HUES64 (cell line): ENCODE measurements around the gene BACH2.
"Not testable (repeated sequence)": the region's sequence is repeated elsewhere in the genome, so short reads cannot be mapped to it uniquely, and the experiment has no call there.

Source experiments
- H3K27ac ChIP-seq: 2 replicates; pipeline ENCODE4 v1.7.0; 2013; ENCODE audit warnings: low read depth, low read length, inconsistent platforms
- H3K27me3 ChIP-seq: 2 replicates; pipeline ENCODE4 v1.6.1; 2013; ENCODE audit warnings: mild to moderate bottlenecking, low read length; ENCODE audit not compliant: insufficient read depth
- H3K36me3 ChIP-seq: 2 replicates; pipeline ENCODE4 v1.6.1; 2013; ENCODE audit warnings: mild to moderate bottlenecking, low read length; ENCODE audit not compliant: insufficient read depth
- H3K4me1 ChIP-seq: 2 replicates; pipeline ENCODE4 v1.6.1; 2013; ENCODE audit warnings: mild to moderate bottlenecking, low read length, moderate library complexity; ENCODE audit not compliant: insufficient read depth
- H3K4me3 ChIP-seq: 2 replicates; pipeline ENCODE4 v1.5.1; 2013; ENCODE audit warnings: mild to moderate bottlenecking, low read length, moderate library complexity
- H3K9ac ChIP-seq: 2 replicates; pipeline ENCODE4 v1.6.1; 2013; ENCODE audit warnings: mild to moderate bottlenecking, low read depth, low read length
- H3K9me3 ChIP-seq: 2 replicates; pipeline ENCODE4 v1.6.1; 2013; ENCODE audit warnings: low read depth, low read length; ENCODE audit not compliant: insufficient read depth
- WGBS: fragments of 150-250, 120-280 bp; methylation state at CpG from one replicate; pipeline ENCODE4 v1.1.7; 2013; ENCODE audit warnings: missing lambda C conversion rate; 5-methylcytosine and 5-hydroxymethylcytosine counted together

BACH2 gene

DNA sequence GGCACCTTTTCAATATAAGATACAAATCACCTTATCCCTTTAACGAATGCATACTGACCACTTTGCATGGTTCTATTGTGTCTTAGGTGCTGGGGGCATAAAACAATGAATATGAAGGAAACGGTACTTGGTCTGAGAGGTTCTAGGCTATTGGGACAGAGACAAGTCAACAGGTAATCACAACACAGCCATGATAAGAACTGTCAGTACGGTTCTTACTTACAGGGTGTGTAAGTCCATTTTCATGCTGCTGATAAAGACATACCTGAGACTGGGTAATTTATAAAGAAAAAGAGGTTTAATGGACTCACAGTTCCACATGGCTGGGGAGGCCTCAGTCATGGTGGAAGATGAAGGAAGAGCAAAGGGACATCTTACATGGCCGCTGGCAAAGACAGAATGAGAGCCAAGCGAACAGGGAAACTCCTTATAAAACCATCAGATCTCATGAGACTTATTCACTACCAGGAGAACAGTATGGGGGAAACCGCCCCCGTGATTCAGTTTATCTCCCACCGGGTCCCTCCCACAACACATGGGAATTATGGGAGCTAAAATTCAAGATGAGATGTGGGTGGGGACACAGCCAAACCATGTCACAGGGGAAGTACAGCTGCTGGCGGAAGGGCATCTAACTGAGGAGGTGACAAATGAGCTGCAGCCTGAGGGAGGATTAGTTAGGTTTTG lies 325.2 kb downstream of the BACH2 start:
- not testable (repeated sequence) for H3K27ac ChIP-seq

DNA sequence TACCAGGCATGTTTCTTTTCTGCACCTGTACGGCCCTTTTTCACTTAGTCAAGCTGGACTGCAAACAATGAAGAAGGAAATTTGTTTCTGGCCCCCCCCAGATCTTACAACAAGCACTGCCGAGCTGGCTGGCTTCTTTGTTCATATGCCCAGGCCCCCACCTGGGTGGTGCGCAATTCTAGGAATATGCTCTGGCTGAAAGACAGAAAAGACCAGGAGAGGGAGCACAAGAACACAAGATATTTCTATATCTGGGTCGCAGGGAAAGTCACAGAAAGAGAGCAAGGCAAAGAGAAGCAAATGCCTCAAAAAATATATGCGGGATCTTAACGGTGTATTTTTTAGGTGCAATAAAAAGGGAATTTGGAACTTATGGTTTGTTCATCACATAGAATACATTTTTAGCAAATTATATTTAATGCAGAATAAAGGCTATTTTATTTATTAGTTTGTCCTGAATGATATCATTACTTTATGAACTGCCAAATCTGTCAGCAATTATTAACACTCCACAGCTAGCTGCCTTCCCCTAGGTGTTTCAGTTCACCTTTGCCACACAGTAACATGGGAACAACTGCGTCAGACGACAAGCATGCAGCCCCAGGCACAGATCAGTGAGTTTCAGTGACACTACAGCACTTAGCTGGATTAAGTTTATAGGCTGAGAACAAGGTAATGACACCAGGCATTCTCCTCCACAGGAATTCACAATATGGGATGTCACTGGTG lies 325.9 kb downstream of the BACH2 start:
- no peak overlapping the region for H3K4me3 ChIP-seq
- H3K27ac ChIP-seq = no peak overlapping the region
- H3K27me3 ChIP-seq = no peaks in the 10 kb centered on the region
- H3K9me3 ChIP-seq = no peaks in the 10 kb centered on the region
- 0 out of 2 replicates have a peak, but pooled peaks cover under 1% of the 10 kb centered on the region for H3K4me1 ChIP-seq
- H3K9ac ChIP-seq = no peak overlapping the region
- 81% methylated on average over 8 of the region's 8 CpGs for WGBS
- H3K36me3 ChIP-seq = no peaks in the 10 kb centered on the region

More for the DNA sequence above, 325.2 kb downstream of the BACH2 start:
- not testable (repeated sequence) for H3K4me1 ChIP-seq, H3K9ac ChIP-seq, H3K9me3 ChIP-seq, H3K4me3 ChIP-seq, H3K36me3 ChIP-seq, H3K27me3 ChIP-seq
- WGBS = 91% methylated on average over 6 of the region's 9 CpGs

GRCh38 chr6:89970072-89970471 lies 326.6 kb downstream of the BACH2 start:
- H3K9ac ChIP-seq = no peak overlapping the region
- H3K4me3 ChIP-seq = no peak overlapping the region
- no peak overlapping the region for H3K27ac ChIP-seq
- no peaks in the 10 kb centered on the region for H3K4me1 ChIP-seq
- no peaks in the 10 kb centered on the region for H3K36me3 ChIP-seq
- no peaks in the 10 kb centered on the region for H3K27me3 ChIP-seq
- WGBS = 93% methylated on average over 7 of the region's 7 CpGs
- H3K9me3 ChIP-seq = no peaks in the 10 kb centered on the region

DNA sequence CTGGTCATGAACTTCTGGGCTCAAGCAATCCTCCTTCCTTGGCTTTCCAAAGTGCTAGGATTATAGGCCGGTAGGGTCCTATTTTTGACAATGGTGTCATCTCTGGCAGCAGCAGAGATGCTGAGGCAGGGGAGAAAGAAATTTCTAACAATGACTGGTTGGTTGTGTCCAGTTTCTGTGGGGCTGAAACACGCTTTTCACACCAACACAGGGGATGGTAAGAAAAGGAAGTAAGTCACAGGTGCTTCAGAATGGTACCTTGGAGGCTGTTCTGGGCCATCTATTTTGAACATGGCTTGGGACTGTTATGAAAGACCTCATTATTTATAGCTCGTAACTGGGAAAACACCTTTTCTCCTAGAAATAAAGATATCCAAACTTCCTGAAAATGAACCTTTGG lies 329.7 kb downstream of the BACH2 start:
- WGBS = 96% methylated on average over 3 of the region's 3 CpGs
- H3K27ac ChIP-seq = no peak overlapping the region
- H3K9me3 ChIP-seq = no peaks in the 10 kb centered on the region
- no peaks in the 10 kb centered on the region for H3K27me3 ChIP-seq
- no peak overlapping the region for H3K9ac ChIP-seq
- no peak overlapping the region for H3K4me3 ChIP-seq
- H3K36me3 ChIP-seq = no peaks in the 10 kb centered on the region
- no peaks in the 10 kb centered on the region for H3K4me1 ChIP-seq

GRCh38 chr6:89966228-89966544 lies 330.5 kb downstream of the BACH2 start:
- Histone ChIP-seq H3K27ac (no peak overlapping the region), H3K9me3 (no peaks in the 10 kb centered on the region), H3K27me3 (no peaks in the 10 kb centered on the region), H3K9ac (no peak overlapping the region), H3K4me1 (no peaks in the 10 kb centered on the region), H3K36me3 (no peaks in the 10 kb centered on the region), H3K4me3 (no peak overlapping the region)
- 91% methylated on average over 1 of the region's 1 CpG for WGBS

GRCh38 chr6:89965441-89966227 lies 331.0 kb downstream of the BACH2 start:
- H3K27me3 ChIP-seq = no peaks in the 10 kb centered on the region
- H3K9me3 ChIP-seq = no peaks in the 10 kb centered on the region
- H3K9ac ChIP-seq = no peak overlapping the region
- no peaks in the 10 kb centered on the region for H3K36me3 ChIP-seq
- 84% methylated on average over 2 of the region's 2 CpGs for WGBS
- no peaks in the 10 kb centered on the region for H3K4me1 ChIP-seq
- H3K27ac ChIP-seq = no peak overlapping the region
- no peak overlapping the region for H3K4me3 ChIP-seq

GRCh38 chr6:89963391-89963790 lies 333.3 kb downstream of the BACH2 start:
- H3K27ac ChIP-seq = no peak overlapping the region
- no peaks in the 10 kb centered on the region for H3K36me3 ChIP-seq
- H3K27me3 ChIP-seq = no peaks in the 10 kb centered on the region
- H3K9me3 ChIP-seq = no peaks in the 10 kb centered on the region
- 95% methylated on average over 3 of the region's 3 CpGs for WGBS
- H3K4me3 ChIP-seq = no peak overlapping the region
- H3K4me1 ChIP-seq = no peaks in the 10 kb centered on the region
- no peak overlapping the region for H3K9ac ChIP-seq

GRCh38 chr6:89961481-89961880 lies 335.2 kb downstream of the BACH2 start:
- no peak overlapping the region for H3K4me3 ChIP-seq
- 94% methylated on average over 2 of the region's 2 CpGs for WGBS
- H3K9ac ChIP-seq = no peak overlapping the region
- no peaks in the 10 kb centered on the region for H3K4me1 ChIP-seq
- H3K9me3 ChIP-seq = no peaks in the 10 kb centered on the region
- H3K36me3 ChIP-seq = no peaks in the 10 kb centered on the region
- no peaks in the 10 kb centered on the region for H3K27me3 ChIP-seq
- no peak overlapping the region for H3K27ac ChIP-seq

DNA sequence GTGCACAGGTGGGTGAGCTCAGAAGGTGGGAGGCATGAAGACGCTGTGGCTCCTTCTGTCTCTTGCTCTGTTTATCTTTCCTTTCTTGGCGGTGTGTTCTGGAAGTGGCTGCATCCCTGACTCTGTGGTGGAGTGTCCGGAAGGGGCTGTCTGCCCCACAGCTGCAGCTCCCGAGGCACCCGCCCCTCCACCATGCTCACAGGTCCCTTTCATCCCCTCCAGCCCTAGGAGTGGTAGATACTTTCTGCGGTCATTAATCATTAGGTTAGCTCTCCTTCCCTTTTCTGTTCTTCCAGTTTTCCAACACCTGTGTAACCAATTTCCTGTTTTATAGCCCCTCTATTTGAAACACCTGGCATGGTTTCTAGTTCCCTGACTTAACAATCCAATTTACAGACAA lies 336.8 kb downstream of the BACH2 start:
- Histone ChIP-seq H3K4me3 (no peak overlapping the region), H3K9ac (no peak overlapping the region), H3K4me1 (no peaks in the 10 kb centered on the region), H3K36me3 (no peaks in the 10 kb centered on the region), H3K9me3 (no peaks in the 10 kb centered on the region), H3K27me3 (no peaks in the 10 kb centered on the region), H3K27ac (no peak overlapping the region)
- 86% methylated on average over 6 of the region's 6 CpGs for WGBS

- Histone ChIP-seq H3K27me3 (no peaks in the 10 kb centered on the region), H3K9ac (no peak overlapping the region), H3K4me3 (no peak overlapping the region), H3K27ac (no peak overlapping the region), H3K36me3 (no peaks in the 10 kb centered on the region), H3K4me1 (no peaks in the 10 kb centered on the region), H3K9me3 (no peaks in the 10 kb centered on the region)
- 96% methylated on average over 4 of the region's 4 CpGs for WGBS
Measured at GRCh38 chr6:89956182-89956581, 340.5 kb downstream of the BACH2 start.

DNA sequence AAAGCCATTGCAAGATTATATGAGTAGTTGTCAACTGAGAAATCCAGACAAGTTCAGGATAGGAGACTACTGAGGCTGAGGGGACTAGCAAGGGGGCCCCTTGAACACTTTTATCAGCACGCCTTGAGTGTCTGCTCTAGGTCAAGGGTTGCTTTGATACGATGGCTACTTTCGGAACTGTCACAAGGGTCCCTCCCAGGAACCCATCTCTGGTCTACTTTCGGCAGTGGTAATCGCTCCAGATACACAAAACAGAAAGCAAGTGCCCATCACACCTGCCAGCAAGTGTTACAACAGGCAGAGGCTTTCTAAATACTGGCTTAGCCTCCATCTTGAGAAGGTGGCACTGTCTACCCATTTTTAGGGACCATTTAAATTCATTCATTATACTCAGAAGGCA lies 341.3 kb downstream of the BACH2 start:
- Histone ChIP-seq H3K9me3 (no peaks in the 10 kb centered on the region), H3K4me3 (no peak overlapping the region), H3K36me3 (no peaks in the 10 kb centered on the region), H3K27me3 (no peaks in the 10 kb centered on the region), H3K9ac (no peak overlapping the region), H3K27ac (no peak overlapping the region), H3K4me1 (no peaks in the 10 kb centered on the region)
- 72% methylated on average over 5 of the region's 5 CpGs for WGBS
